Measurements from ENCODE around the gene EXOSC5. TPM values are rescaled to one million over a fixed set of nuclear protein-coding genes. Genes with fewer than 3 reads are reported as not detected.

EXOSC5 gene
- total and polyA plus RNA-seq, 2 experiments from 2014 or later, result 13.7 to 21.2 TPM

- no peaks in the 10 kb centered on the region for H4K20me1 ChIP-seq (ENCODE audit: insufficient read depth, poor library complexity, severe bottlenecking)
- H3K36me3 ChIP-seq (replicated peaks; ENCODE audit: insufficient read depth, low read depth), result no peaks in the 10 kb centered on the region
These were observed 53.0 kb downstream of the EXOSC5 start for GRCh38 chr19:41344162-41344561.

GRCh38 chr19:41341669-41342490 lies 55.3 kb downstream of the EXOSC5 start:
- Histone ChIP-seq H3K27me3 (no peaks in the 10 kb centered on the region), H3K27ac (no peak overlapping the region), H3K9me2 (replicated peaks; ENCODE audit: insufficient read depth) (no peaks in the 10 kb centered on the region), H3K4me3 (no peak overlapping the region), H2AFZ (no peak overlapping the region), H3K4me1 (ENCODE audit: insufficient read depth) (no peaks in the 10 kb centered on the region), H4K20me1 (ENCODE audit: insufficient read depth, poor library complexity, severe bottlenecking) (no peaks in the 10 kb centered on the region), H3K36me3 (replicated peaks; ENCODE audit: insufficient read depth, low read depth) (no peaks in the 10 kb centered on the region), H3K79me2 (no peaks in the 10 kb centered on the region), H3K4me2 (no peak overlapping the region), H3K9me3 (ENCODE audit: low read depth) (no peaks in the 10 kb centered on the region)
- 93% methylated on average over 17 of the region's 20 CpGs for WGBS (ENCODE audit: low lambda C conversion rate, missing lambda C conversion rate)
- no peak for DNase-seq (ENCODE audit: low spot score)
- TF ChIP-seq EZH2phosphoT487 (IDR thresholded peaks at IDR 0.05; ENCODE audit: low read depth, severe bottlenecking, unreplicated experiment), result no peak
- no peak for TF ChIP-seq EZH2 (IDR thresholded peaks at IDR 0.05; ENCODE audit: borderline replicate concordance)
- peak; percentile 34 for TF ChIP-seq CTCF (IDR thresholded peaks at IDR 0.05; ENCODE audit: poor library complexity)

More at GRCh38 chr19:41344162-41344561, 53.0 kb downstream of the EXOSC5 start:
- 100% methylated on average over 2 of the region's 2 CpGs for WGBS (ENCODE audit: low lambda C conversion rate, missing lambda C conversion rate)
- Histone ChIP-seq H3K27me3 (no peaks in the 10 kb centered on the region), H3K4me2 (no peak overlapping the region), H3K27ac (no peak overlapping the region), H3K79me2 (peaks cover 4% of the 10 kb centered on the region), H3K9me3 (ENCODE audit: low read depth) (no peaks in the 10 kb centered on the region), H3K9me2 (replicated peaks; ENCODE audit: insufficient read depth) (no peaks in the 10 kb centered on the region), H3K4me3 (no peak overlapping the region), H2AFZ (no peak overlapping the region), H3K4me1 (ENCODE audit: insufficient read depth) (no peaks in the 10 kb centered on the region)
- no peak for DNase-seq (ENCODE audit: low spot score)
- no peak for TF ChIP-seq CTCF (IDR thresholded peaks at IDR 0.05; ENCODE audit: poor library complexity)
- TF ChIP-seq EZH2phosphoT487 (IDR thresholded peaks at IDR 0.05; ENCODE audit: low read depth, severe bottlenecking, unreplicated experiment), result no peak
- no peak for TF ChIP-seq EZH2 (IDR thresholded peaks at IDR 0.05; ENCODE audit: borderline replicate concordance)

- 96% methylated on average over 5 of the region's 5 CpGs for WGBS (ENCODE audit: low lambda C conversion rate, missing lambda C conversion rate)
- H3K4me1 ChIP-seq (ENCODE audit: insufficient read depth), result no peaks in the 10 kb centered on the region
- no peak for TF ChIP-seq EZH2phosphoT487 (IDR thresholded peaks at IDR 0.05; ENCODE audit: low read depth, severe bottlenecking, unreplicated experiment)
- no peak for TF ChIP-seq CTCF (IDR thresholded peaks at IDR 0.05; ENCODE audit: poor library complexity)
- no peak for TF ChIP-seq EZH2 (IDR thresholded peaks at IDR 0.05; ENCODE audit: borderline replicate concordance)
- H3K27me3 ChIP-seq, result no peaks in the 10 kb centered on the region
- H4K20me1 ChIP-seq (ENCODE audit: insufficient read depth, poor library complexity, severe bottlenecking), result no peaks in the 10 kb centered on the region
- no peak for DNase-seq (ENCODE audit: low spot score)
- H3K9me2 ChIP-seq (replicated peaks; ENCODE audit: insufficient read depth), result no peaks in the 10 kb centered on the region
- H3K9me3 ChIP-seq (ENCODE audit: low read depth), result no peaks in the 10 kb centered on the region
- H3K36me3 ChIP-seq (replicated peaks; ENCODE audit: insufficient read depth, low read depth), result no peaks in the 10 kb centered on the region
- H2AFZ ChIP-seq, result no peak overlapping the region
- H3K4me2 ChIP-seq, result no peak overlapping the region
- H3K79me2 ChIP-seq, result no peaks in the 10 kb centered on the region
- no peak overlapping the region for H3K27ac ChIP-seq
- no peak overlapping the region for H3K4me3 ChIP-seq
These were observed 57.2 kb downstream of the EXOSC5 start for GRCh38 chr19:41339936-41340335.

Small RNA genes within 50 kb of the gene (small RNA-seq; reads per million reads assigned to genes)
- gene RF00017, result not detected

Other genes starting within 250 kb of the EXOSC5 start
- 8.5 and 11.6 TPM in 2 replicates for gene CYP2S1, start 204.1 kb downstream of the EXOSC5 start, total RNA-seq
- gene CYP2S1, start 204.1 kb downstream of the EXOSC5 start, polyA plus RNA-seq, result 23.7 and 26.0 TPM in 2 replicates
- gene AXL, start 178.1 kb downstream of the EXOSC5 start, total RNA-seq, result 35.0 and 45.9 TPM in 2 replicates
- 15.0 and 17.3 TPM in 2 replicates for gene AXL, start 178.1 kb downstream of the EXOSC5 start, polyA plus RNA-seq
- 92.8 and 98.5 TPM in 2 replicates for gene HNRNPUL1, start 133.0 kb downstream of the EXOSC5 start, total RNA-seq
- gene HNRNPUL1, start 133.0 kb downstream of the EXOSC5 start, polyA plus RNA-seq, result 111 and 115 TPM in 2 replicates
- 11.4 and 15.1 TPM in 2 replicates for gene CCDC97, start 87.2 kb downstream of the EXOSC5 start, total RNA-seq
- 24.4 and 32.7 TPM in 2 replicates for gene CCDC97, start 87.2 kb downstream of the EXOSC5 start, polyA plus RNA-seq
- gene TGFB1, start 43.4 kb downstream of the EXOSC5 start, total RNA-seq, result 15.7 and 17.1 TPM in 2 replicates
- gene TGFB1, start 43.4 kb downstream of the EXOSC5 start, polyA plus RNA-seq, result 122 and 152 TPM in 2 replicates
- 5.3 and 6.0 TPM in 2 replicates for gene B9D2, start 33.2 kb downstream of the EXOSC5 start, total RNA-seq
- 9.6 and 13.2 TPM in 2 replicates for gene B9D2, start 33.2 kb downstream of the EXOSC5 start, polyA plus RNA-seq
- 23.6 and 27.5 TPM in 2 replicates for gene TMEM91, start 20.8 kb downstream of the EXOSC5 start, total RNA-seq
- gene TMEM91, start 20.8 kb downstream of the EXOSC5 start, polyA plus RNA-seq, result 51.8 and 55.7 TPM in 2 replicates
- 28.1 and 30.3 TPM in 2 replicates for gene BCKDHA, start 459 bp upstream of the EXOSC5 start, total RNA-seq
- 30.3 and 39.6 TPM in 2 replicates for gene BCKDHA, start 459 bp upstream of the EXOSC5 start, polyA plus RNA-seq
- gene B3GNT8, start 30.0 kb upstream of the EXOSC5 start, total RNA-seq, result 5.3 and 9.2 TPM in 2 replicates
- gene B3GNT8, start 30.0 kb upstream of the EXOSC5 start, polyA plus RNA-seq, result 14.6 and 17.7 TPM in 2 replicates
- gene DMAC2, start 42.6 kb upstream of the EXOSC5 start, total RNA-seq, result 54.7 and 62.0 TPM in 2 replicates
- gene DMAC2, start 42.6 kb upstream of the EXOSC5 start, polyA plus RNA-seq, result 63.9 and 66.8 TPM in 2 replicates
- gene ERICH4, start 45.8 kb upstream of the EXOSC5 start, total RNA-seq, result 2.3 and 3.7 TPM in 2 replicates
- 1.1 and 4.3 TPM in 2 replicates for gene ERICH4, start 45.8 kb upstream of the EXOSC5 start, polyA plus RNA-seq
- 0.33 TPM in 1 of 2 replicates, not detected in the other for gene CEACAM21, start 178.8 kb upstream of the EXOSC5 start, total RNA-seq
- not detected in 2 replicates for gene CEACAM21, start 178.8 kb upstream of the EXOSC5 start, polyA plus RNA-seq
- not detected in 2 replicates for gene CEACAM4, start 229.7 kb upstream of the EXOSC5 start, total RNA-seq
- not detected in 2 replicates for gene CEACAM4, start 229.7 kb upstream of the EXOSC5 start, polyA plus RNA-seq